Spleen (tissue), 7 donors: ENCODE data around the gene TAF1B.

Experiments
- CTCF ChIP-seq, 11 experiments: fragments of 200-600 bp in 7 of 11; fragments of 450-650 bp in 4 of 11; sonication (generic) in 4 of 11; IDR thresholded peaks in 8 of 11; conservative IDR thresholded peaks in 3 of 11; 1 replicate in 7 of 11; 2 replicates in 4 of 11; pipeline versions ENCODE4 v1.4.0 to v1.8.0; 2016 to 2021; ENCODE audit warnings: antibody characterized with exemption in 11 of 11, inconsistent platforms in 4 of 11, mild to moderate bottlenecking in 1 of 11
- POLR2A ChIP-seq, 3 donors: fragments of 450-650 bp; IDR thresholded peaks; one replicate each; pipeline ENCODE4 v1.5.1; 2017; ENCODE audit warnings: antibody characterized with exemption in 3 of 3, mild to moderate bottlenecking in 1 of 3
- POLR2AphosphoS5 ChIP-seq, 3 donors: sonication (generic); formaldehyde crosslinking; IDR thresholded peaks; one replicate each; pipeline ENCODE4 v1.5.1; 2017; ENCODE audit warnings: antibody characterized with exemption in 3 of 3
- donor health status: DM: no; HTN: no; CAD: no; lungs with moderate emphysema.
- donor health status: DM: no; HTN: no; CAD: no.
- donor health status: DM: no; HTN: no; CAD: no.

DNA sequence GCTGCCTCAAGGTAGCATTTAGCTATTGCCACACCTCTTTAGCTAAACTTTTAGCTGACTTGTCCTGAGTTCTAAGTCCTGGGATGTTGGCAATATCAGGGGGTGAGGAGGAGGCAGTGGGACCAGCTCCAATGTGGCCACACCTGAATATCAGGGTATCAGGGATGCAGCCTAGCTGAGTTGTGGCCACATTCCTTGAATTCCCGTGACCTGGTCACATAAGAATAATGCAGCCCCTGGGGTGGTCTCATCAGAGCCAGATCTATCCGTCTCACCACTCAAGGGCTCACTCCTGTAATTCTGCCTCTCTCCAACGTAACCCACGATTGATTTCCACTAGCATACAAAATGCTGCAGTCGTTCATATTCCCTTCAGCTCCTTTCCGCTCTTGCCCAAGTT is 11.6 kb upstream of the TAF1B start:
- TF ChIP-seq CTCF (IDR thresholded peaks at IDR 0.05 in 8 of 11, conservative IDR thresholded peaks at IDR 0.05 in 3 of 11) (no peak), POLR2AphosphoS5 (IDR thresholded peaks at IDR 0.05) (no peak), POLR2A (IDR thresholded peaks at IDR 0.05) (no peak)
